ENCODE measurements around the gene RNF224. TPM values are rescaled to one million over a fixed set of nuclear protein-coding genes. Genes with fewer than 3 reads are reported as not detected.

Gene RNF224
- total and polyA plus RNA-seq, 10 of the 15 experiments (the other 5 are each of a cell fraction or from before 2014, with no cell fraction given): not detected

GRCh38 chr9:137240841-137241489 lies 13.7 kb downstream of the RNF224 start, which contains the start of gene TUBB4B (continued):
- TF ChIP-seq RB1 (IDR thresholded peaks at IDR 0.05; ENCODE audit: borderline replicate concordance) (peak; percentile 93; the same call in 1 of the 2 replicates), TAF1 (IDR thresholded peaks at IDR 0.05; ENCODE audit: borderline replicate concordance, low read depth, low read length) (peak; percentile 98), REST (IDR thresholded peaks at IDR 0.05; ENCODE audit: low read depth, low read length) (no peak; the same call in 1 of the 2 replicates), MEF2A (IDR thresholded peaks at IDR 0.05; ENCODE audit: insufficient read depth, low read depth, low read length) (0 out of 2 replicates have a peak, but pooled peaks have one; percentile 48), ZNF217 (IDR thresholded peaks at IDR 0.05) (no peak), NRF1 (conservative IDR thresholded peaks at IDR 0.05; ENCODE audit: low read depth, low read length) (peak; percentile 64), PBX3 (IDR thresholded peaks at IDR 0.05; ENCODE audit: insufficient replicate concordance, low read depth, low read length) (peak; percentile 100), YBX1 (IDR thresholded peaks at IDR 0.05) (no peak), CREM (IDR thresholded peaks at IDR 0.05; ENCODE audit: low read depth) (0 out of 2 replicates have a peak, but pooled peaks have one; percentile 52), ESRRA (IDR thresholded peaks at IDR 0.05; ENCODE audit: low read length) (peak; percentile 58; the same call in 1 of the 2 replicates), SMAD5 (IDR thresholded peaks at IDR 0.05; ENCODE audit: low read depth) (peak; percentile 99), SREBF1 (IDR thresholded peaks at IDR 0.05; ENCODE audit: low read length) (no peak; the same call in 1 of the 2 replicates), TBL1XR1 (IDR thresholded peaks at IDR 0.05; ENCODE audit: low read depth, low read length) (peak; percentile 48; the same call in 1 of the 2 replicates), NBN (IDR thresholded peaks at IDR 0.05) (peak; percentile 55), MAX (IDR thresholded peaks at IDR 0.05; ENCODE audit: low read depth, low read length) (peak; percentile 19; the same call in 1 of the 2 replicates), TCF12 (IDR thresholded peaks at IDR 0.05; ENCODE audit: low read depth, low read length) (peak; percentile 83), CHD2 (IDR thresholded peaks at IDR 0.05; ENCODE audit: borderline replicate concordance, low read depth, low read length) (peak; percentile 98), FOS (IDR thresholded peaks at IDR 0.05; ENCODE audit: borderline replicate concordance, extremely low read depth, insufficient read length) (peak; percentile 99), NR2C1 (IDR thresholded peaks at IDR 0.05) (peak; percentile 45; the same call in 1 of the 2 replicates), STAT1 (conservative IDR thresholded peaks at IDR 0.05) (peak; percentile 93), SMARCA5 (IDR thresholded peaks at IDR 0.05) (peak; percentile 95), CBFB (IDR thresholded peaks at IDR 0.05; ENCODE audit: low read depth) (peak; percentile 98), PKNOX1 (IDR thresholded peaks at IDR 0.05) (peak; percentile 100)

All from GM12878 (cell line).